GM19463 (cell line): ENCODE data around the gene SLC39A11.
"Not testable (repeated sequence)": the region's sequence is repeated elsewhere in the genome, so short reads cannot be mapped to it uniquely, and the experiment has no call there.

Experiments
- ATAC-seq: cut with Tn5 transposase; IDR thresholded peaks from one replicate; pipeline ENCODE4 v1.9.1; 2021; ENCODE audit warnings: mild to moderate bottlenecking, moderate library complexity; ENCODE audit not compliant: unreplicated experiment

Gene SLC39A11

GRCh38 chr17:72765368-72766153, 326.9 kb downstream of the SLC39A11 start:
- ATAC-seq, result no peak

DNA sequence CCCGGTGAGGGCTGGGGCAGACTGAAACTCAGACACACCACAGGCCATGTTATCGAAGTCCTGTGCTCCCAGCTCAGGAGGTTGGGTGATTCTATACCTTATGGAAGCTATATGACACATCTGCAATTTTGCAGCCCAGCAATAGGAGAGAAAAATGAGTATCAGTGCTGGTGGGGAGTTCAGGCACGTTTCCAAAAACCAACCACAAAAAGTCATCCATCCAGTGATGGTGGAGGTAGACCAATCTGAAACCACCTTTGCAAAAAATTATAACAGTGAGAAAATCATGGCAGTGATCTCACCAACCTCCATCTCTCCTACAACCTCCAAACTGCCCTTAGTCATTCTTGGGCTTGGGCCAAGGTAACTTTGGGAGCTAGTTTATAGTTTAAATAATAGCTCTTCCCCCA, 327.9 kb downstream of the SLC39A11 start:
- no peak for ATAC-seq

GRCh38 chr17:72763981-72764380, 328.5 kb downstream of the SLC39A11 start:
- ATAC-seq, result no peak

GRCh38 chr17:72761893-72762575, 330.5 kb downstream of the SLC39A11 start:
- ATAC-seq, result not testable (repeated sequence)

- no peak for ATAC-seq
Observed at GRCh38 chr17:72761431-72761830, 331.1 kb downstream of the SLC39A11 start.

DNA sequence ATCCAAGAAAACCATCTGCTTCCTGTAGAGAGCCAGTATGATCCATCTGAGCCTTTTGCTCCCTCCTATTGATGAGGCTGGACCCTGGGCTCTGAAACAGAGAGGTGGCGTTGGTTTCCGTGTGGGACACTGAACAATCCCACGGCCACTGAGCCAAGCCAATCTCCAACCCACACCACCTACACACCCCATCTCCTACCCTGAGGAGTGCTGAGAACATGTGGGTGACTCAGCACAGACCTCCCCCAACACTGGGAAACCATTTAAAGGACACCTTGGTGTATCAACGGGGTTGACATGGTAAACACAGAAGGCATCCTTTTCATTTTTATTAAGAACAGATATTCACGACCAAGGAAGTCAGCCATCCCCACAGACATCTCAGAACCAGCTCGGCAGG, 332.1 kb downstream of the SLC39A11 start:
- no peak for ATAC-seq

- no peak for ATAC-seq
Observed at GRCh38 chr17:72759301-72759700, 333.2 kb downstream of the SLC39A11 start.

GRCh38 chr17:72756256-72756655, 336.2 kb downstream of the SLC39A11 start:
- ATAC-seq, result no peak

DNA sequence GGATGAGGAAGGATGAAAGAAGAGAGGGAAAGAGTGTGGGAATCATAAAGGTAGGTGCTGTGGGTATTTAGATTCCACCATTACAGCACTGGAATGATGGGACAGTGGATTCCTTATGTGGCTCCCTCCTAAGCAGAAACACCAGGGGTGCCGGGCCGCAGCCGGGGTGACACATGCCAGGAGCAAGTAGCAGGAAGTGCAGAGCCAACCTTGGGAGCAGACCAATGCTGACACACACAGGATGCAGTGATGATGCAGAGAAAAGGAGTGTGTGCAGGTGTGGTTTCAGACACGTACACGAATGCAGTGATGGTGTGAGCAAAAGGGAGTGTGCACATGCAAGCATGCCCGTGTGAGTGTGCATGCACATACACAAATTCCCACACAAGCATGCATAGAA, 338.0 kb downstream of the SLC39A11 start:
- no peak for ATAC-seq

GRCh38 chr17:72751746-72752145, 340.7 kb downstream of the SLC39A11 start:
- no peak for ATAC-seq

GRCh38 chr17:72749119-72749572, 343.3 kb downstream of the SLC39A11 start:
- no peak for ATAC-seq

DNA sequence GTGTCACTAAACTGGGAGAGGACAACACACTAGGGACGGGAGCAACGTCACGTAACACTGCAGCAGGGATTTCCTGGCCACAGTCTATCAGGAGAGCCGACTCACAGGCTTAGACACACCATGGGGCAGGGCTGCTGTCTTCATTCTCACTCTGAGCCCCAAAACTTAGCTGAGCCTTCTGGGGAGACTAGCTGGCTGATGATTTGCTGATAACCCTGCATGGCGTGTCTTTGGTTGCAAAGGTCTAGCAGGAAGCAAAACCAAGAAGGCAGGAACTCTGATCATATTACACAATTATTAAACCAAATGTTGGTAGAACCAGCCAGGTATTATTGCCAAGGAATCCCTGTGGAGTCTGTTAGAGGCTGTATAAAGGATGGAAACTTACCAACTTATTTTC, 345.0 kb downstream of the SLC39A11 start:
- no peak for ATAC-seq

DNA sequence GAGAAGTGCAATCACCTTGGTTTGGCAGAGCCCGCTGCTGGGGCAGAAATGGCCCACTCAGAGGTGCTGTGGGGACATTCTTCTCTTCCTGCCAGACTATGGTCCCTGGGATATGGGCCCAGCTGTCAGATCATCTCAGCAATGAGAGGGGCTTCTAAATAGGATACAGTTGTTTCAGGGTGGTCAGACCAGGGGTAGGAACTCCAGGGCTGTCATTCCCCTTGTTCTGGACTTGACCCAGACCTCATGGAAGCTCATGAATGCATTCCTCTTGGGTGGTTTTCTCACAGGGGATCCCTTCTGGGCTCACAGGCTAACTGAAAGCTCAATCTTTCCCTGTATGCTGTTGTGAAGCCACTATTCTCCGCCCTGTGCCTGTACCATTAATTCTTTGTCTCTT, 347.2 kb downstream of the SLC39A11 start:
- ATAC-seq, result no peak

DNA sequence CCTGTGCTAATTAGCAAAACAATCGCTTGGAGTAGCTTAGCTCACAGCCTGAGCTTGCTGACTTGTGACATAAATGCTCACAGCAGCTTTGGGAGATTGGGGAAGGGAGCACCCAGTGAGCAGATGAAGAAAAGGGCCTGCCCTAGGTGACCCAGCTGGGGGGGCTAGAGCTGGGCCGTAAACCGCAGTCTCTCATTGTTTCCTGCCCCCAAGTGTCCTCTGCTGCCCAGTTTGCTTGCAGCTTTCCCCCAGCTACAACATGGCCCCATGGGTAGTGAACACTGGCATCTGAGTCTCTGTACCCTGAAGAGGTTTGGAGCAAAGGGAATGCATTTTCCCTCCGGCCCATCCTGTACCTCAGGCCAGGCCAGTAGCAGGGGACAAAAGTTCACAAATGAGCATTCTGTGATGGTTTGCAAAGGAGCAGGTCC, 349.4 kb downstream of the SLC39A11 start:
- no peak for ATAC-seq

DNA sequence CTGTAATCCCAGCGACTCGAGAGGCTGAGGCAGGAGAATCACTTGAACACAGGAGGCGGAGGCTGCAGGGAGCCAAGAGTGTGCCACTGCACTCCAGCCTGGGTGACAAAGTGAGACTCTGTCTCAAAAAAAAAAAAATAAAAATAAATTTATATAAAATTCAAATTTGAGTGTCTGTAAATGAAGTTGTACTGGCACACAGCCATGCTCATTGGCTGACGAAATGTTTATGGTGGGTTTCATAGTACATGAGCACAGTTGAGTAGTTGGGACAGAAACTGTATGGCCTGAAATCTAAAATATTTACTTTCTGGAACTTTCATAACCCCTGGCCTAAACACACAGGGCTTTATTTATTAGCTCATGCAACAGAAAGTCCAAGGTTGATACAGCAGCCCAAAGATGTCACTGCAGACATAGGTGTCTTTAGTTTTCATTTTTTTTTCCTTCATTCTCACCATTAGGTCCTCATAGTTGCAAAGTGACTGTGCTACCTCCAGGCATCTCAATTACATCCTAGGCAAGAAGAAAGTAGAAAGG, 355.3 kb downstream of the SLC39A11 start:
- ATAC-seq, result no peak

GRCh38 chr17:72735592-72735991, 356.9 kb downstream of the SLC39A11 start:
- no peak for ATAC-seq

GRCh38 chr17:72735048-72735447, 357.4 kb downstream of the SLC39A11 start:
- ATAC-seq, result no peak

- no peak for ATAC-seq
Observed at GRCh38 chr17:72734613-72735012, 357.9 kb downstream of the SLC39A11 start.

DNA sequence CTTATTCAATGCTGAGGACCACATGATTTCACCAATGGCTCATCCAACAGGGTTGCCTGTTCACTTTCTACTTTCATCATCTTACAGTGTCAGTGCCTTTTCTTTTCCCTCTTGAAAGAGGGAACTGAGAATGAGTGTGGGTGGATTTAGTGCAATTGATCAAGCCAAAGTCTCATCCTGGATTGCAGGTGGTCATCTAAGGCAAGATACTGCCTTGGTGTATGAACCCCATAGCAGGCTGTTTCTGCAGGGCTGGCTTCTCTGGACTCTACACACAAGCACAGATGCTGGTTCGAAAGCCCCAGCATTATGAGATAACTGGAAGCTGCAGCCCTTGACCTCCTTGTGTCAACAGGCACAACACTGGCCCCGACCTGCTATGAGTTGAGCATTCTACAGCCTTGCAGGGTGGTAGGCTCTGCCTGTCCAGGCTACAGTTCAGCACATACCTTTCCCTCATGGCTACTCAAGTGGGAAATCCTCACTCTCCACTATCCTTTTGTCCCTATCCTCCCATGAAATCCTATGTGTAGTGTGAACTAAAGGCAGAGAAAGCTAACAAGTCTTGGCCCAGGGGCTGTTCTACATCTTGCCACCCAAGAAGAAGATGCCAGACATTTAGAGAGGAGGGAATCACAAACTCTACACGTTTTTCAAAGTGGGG, 358.7 kb downstream of the SLC39A11 start:
- ATAC-seq, result peak; percentile 75

DNA sequence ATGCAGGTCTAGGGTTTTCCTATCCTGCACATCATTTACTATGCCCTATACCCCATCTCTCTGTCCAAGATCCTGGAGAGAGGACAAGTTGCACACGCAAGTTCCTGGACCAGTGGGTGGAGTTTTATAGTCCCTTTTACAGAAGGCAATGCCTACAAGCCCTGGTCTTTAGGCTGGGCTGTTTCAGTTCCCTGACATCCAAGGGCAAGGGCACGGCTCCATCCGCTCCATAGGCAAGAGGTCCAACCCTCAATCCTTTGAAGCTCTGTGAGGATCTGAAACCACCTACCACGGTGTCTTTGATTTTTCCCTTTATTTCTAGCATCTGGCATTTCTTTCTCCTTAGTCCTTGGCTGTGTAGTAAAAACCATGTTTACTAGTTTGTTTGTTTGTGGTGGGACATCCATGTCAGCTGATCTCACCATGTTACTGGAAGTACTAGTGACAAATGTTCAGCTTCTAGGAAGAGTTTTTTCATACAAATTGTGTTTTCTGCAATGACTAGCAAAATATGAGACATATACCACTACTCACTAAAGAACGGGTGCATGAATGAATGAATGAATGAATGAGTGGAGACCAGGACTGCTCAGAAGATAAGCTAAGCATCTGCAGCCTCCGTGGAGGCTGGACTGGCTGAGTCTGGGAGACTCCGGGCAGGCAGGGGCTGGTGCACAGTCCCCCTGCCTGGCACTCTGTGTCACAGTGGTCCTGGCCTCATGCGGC, 359.4 kb downstream of the SLC39A11 start:
- ATAC-seq, result no peak

- no peak for ATAC-seq
Observed at GRCh38 chr17:72730077-72730476, 362.4 kb downstream of the SLC39A11 start.
